HG02852 (cell line): Measurements from ENCODE around the gene TEX9.
"Not testable (repeated sequence)": the region's sequence is repeated elsewhere in the genome, so short reads cannot be mapped to it uniquely, and the experiment has no call there.

Source experiments
- ATAC-seq: cut with Tn5 transposase; IDR thresholded peaks from one replicate; pipeline ENCODE4 v1.9.1; 2021; ENCODE audit warnings: mild to moderate bottlenecking, moderate library complexity; ENCODE audit not compliant: unreplicated experiment

The TEX9 gene

GRCh38 chr15:56365075-56365711 is at the start of gene TEX9:
TEX9 (plus strand) TSS chr15:56365426; CDS start chr15:56365451, 25 bp downstream.
- ATAC-seq = peak; percentile 92

GRCh38 chr15:56316561-56316960 is 48.7 kb upstream of the TEX9 start:
- not testable (repeated sequence) for ATAC-seq

- ATAC-seq = no peak
Measured at GRCh38 chr15:56320316-56320715, 44.9 kb upstream of the TEX9 start.

- ATAC-seq = no peak
Measured at GRCh38 chr15:56320861-56321260, 44.4 kb upstream of the TEX9 start.

- no peak for ATAC-seq
Measured at GRCh38 chr15:56322444-56322843, 42.8 kb upstream of the TEX9 start.

- no peak for ATAC-seq
Measured at GRCh38 chr15:56323435-56323834, 41.8 kb upstream of the TEX9 start.

- ATAC-seq = no peak
Measured at GRCh38 chr15:56325186-56325585, 40.0 kb upstream of the TEX9 start.

GRCh38 chr15:56327721-56328502 is 37.3 kb upstream of the TEX9 start:
- ATAC-seq = no peak

- no peak for ATAC-seq
Measured at GRCh38 chr15:56337084-56337725, 28.0 kb upstream of the TEX9 start.

GRCh38 chr15:56339594-56339993 is 25.6 kb upstream of the TEX9 start:
- no peak for ATAC-seq

- no peak for ATAC-seq
Measured at GRCh38 chr15:56341201-56341600, 24.0 kb upstream of the TEX9 start.

GRCh38 chr15:56342653-56343052 is 22.6 kb upstream of the TEX9 start:
- ATAC-seq = no peak

GRCh38 chr15:56343879-56344278 is 21.3 kb upstream of the TEX9 start:
- ATAC-seq = no peak

GRCh38 chr15:56344336-56344735 is 20.9 kb upstream of the TEX9 start:
- ATAC-seq = no peak

GRCh38 chr15:56346414-56346813 is 18.8 kb upstream of the TEX9 start:
- ATAC-seq = no peak

- ATAC-seq = no peak
Measured at GRCh38 chr15:56349554-56349953, 15.7 kb upstream of the TEX9 start.

- no peak for ATAC-seq
Measured at GRCh38 chr15:56351353-56351752, 13.9 kb upstream of the TEX9 start.

GRCh38 chr15:56351957-56352506 is 13.2 kb upstream of the TEX9 start:
- ATAC-seq = no peak

GRCh38 chr15:56353119-56353518 is 12.1 kb upstream of the TEX9 start:
- ATAC-seq = no peak

- no peak for ATAC-seq
Measured at GRCh38 chr15:56353740-56354139, 11.5 kb upstream of the TEX9 start.

GRCh38 chr15:56356616-56357015 is 8.6 kb upstream of the TEX9 start:
- ATAC-seq = peak; percentile 82

GRCh38 chr15:56358604-56359003 is 6.6 kb upstream of the TEX9 start:
- ATAC-seq = no peak
